ENCODE measurements around the gene NSDHL.

GRCh38 chrX:152918707-152919106 is 87.8 kb downstream of the NSDHL start:
- TF ChIP-seq CTCF (conservative IDR thresholded peaks at IDR 0.05) (no peak), ZFX (IDR thresholded peaks at IDR 0.05) (no peak)
